ENCODE results near the gene APMAP. TPM values are rescaled to one million over a fixed set of nuclear protein-coding genes. Genes with fewer than 3 reads are reported as not detected.
A peak's percentile ranks its signal among the peaks of the same experiment; 100 is the strongest.

The APMAP gene
- total and polyA plus RNA-seq, 2 of the 13 experiments (the other 11 are each of a cell fraction or from before 2014, with no cell fraction given): 168 to 214 TPM

DNA sequence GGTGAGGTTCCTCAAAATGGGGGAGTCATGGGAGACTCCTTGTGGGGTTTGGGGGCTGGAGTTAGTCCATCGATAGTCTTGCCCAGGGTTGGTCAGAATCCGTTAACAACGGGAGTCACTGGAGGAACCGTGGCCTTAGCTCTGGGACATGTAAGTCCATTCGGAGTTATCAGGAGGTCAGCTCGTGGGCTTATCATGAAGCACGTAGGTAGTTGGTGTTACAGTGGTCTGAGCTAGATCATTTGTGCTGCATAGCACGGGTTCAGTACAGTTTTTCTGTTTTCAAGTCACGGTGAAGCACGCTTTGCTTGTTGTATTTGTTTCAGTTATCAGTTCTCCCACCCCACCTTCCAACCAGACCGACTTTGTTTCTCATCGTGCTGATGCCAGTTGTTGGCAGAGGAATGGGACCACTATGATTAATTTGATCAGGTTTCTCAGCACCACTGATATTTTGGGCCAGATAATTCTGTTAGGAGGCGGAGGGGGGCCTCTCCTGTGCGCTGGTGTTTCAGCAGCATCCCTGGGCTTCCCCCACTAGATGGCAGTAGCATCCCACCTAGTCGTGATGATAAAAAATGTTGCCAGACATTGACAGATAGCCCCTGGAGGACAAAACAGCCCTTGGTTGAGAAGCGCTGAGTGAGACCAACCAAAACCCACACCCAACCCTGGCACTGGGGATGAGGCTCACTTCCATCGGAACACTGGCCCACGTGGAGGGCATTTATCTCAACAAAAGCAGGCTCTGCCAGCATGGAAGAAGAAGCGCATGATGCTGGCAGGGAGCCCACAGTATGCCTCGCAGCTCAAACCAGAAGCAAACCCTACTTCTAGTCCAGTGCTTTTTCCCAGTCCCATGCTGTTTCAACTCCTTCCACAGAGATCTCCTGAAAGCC lies 2.2 kb upstream of the APMAP start (continued):
- TF ChIP-seq, protein P1, sequence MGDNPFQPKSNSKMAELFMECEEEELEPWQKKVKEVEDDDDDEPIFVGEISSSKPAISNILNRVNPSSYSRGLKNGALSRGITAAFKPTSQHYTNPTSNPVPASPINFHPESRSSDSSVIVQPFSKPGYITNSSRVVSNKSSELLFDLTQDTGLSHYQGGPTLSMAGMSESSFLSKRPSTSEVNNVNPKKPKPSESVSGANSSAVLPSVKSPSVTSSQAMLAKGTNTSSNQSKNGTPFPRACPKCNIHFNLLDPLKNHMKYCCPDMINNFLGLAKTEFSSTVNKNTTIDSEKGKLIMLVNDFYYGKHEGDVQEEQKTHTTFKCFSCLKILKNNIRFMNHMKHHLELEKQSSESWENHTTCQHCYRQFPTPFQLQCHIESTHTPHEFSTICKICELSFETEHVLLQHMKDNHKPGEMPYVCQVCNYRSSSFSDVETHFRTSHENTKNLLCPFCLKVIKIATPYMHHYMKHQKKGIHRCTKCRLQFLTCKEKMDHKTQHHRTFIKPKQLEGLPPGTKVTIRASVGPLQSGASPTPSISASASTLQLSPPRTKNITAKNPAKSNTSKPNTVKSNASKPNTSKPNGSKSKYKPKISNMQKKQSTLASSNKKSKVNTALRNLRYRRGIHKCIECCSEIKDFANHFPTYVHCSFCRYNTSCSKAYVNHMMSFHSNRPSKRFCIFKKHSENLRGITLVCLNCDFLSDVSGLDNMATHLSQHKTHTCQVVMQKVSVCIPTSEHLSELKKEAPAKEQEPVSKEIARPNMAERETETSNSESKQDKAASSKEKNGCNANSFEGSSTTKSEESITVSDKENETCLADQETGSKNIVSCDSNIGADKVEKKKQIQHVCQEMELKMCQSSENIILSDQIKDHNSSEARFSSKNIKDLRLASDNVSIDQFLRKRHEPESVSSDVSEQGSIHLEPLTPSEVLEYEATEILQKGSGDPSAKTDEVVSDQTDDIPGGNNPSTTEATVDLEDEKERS (CRISPR knock-in tag; IDR thresholded peaks at IDR 0.05): no peak
- TF ChIP-seq ZNF317 (CRISPR knock-in tag; IDR thresholded peaks at IDR 0.05) (no peak), NFYB (CRISPR knock-in tag; IDR thresholded peaks at IDR 0.05) (0 out of 2 replicates have a peak, but pooled peaks have one; percentile 13), SP140L (CRISPR knock-in tag; IDR thresholded peaks at IDR 0.05; ENCODE audit: borderline replicate concordance) (no peak)
- TF ChIP-seq, protein P2, sequence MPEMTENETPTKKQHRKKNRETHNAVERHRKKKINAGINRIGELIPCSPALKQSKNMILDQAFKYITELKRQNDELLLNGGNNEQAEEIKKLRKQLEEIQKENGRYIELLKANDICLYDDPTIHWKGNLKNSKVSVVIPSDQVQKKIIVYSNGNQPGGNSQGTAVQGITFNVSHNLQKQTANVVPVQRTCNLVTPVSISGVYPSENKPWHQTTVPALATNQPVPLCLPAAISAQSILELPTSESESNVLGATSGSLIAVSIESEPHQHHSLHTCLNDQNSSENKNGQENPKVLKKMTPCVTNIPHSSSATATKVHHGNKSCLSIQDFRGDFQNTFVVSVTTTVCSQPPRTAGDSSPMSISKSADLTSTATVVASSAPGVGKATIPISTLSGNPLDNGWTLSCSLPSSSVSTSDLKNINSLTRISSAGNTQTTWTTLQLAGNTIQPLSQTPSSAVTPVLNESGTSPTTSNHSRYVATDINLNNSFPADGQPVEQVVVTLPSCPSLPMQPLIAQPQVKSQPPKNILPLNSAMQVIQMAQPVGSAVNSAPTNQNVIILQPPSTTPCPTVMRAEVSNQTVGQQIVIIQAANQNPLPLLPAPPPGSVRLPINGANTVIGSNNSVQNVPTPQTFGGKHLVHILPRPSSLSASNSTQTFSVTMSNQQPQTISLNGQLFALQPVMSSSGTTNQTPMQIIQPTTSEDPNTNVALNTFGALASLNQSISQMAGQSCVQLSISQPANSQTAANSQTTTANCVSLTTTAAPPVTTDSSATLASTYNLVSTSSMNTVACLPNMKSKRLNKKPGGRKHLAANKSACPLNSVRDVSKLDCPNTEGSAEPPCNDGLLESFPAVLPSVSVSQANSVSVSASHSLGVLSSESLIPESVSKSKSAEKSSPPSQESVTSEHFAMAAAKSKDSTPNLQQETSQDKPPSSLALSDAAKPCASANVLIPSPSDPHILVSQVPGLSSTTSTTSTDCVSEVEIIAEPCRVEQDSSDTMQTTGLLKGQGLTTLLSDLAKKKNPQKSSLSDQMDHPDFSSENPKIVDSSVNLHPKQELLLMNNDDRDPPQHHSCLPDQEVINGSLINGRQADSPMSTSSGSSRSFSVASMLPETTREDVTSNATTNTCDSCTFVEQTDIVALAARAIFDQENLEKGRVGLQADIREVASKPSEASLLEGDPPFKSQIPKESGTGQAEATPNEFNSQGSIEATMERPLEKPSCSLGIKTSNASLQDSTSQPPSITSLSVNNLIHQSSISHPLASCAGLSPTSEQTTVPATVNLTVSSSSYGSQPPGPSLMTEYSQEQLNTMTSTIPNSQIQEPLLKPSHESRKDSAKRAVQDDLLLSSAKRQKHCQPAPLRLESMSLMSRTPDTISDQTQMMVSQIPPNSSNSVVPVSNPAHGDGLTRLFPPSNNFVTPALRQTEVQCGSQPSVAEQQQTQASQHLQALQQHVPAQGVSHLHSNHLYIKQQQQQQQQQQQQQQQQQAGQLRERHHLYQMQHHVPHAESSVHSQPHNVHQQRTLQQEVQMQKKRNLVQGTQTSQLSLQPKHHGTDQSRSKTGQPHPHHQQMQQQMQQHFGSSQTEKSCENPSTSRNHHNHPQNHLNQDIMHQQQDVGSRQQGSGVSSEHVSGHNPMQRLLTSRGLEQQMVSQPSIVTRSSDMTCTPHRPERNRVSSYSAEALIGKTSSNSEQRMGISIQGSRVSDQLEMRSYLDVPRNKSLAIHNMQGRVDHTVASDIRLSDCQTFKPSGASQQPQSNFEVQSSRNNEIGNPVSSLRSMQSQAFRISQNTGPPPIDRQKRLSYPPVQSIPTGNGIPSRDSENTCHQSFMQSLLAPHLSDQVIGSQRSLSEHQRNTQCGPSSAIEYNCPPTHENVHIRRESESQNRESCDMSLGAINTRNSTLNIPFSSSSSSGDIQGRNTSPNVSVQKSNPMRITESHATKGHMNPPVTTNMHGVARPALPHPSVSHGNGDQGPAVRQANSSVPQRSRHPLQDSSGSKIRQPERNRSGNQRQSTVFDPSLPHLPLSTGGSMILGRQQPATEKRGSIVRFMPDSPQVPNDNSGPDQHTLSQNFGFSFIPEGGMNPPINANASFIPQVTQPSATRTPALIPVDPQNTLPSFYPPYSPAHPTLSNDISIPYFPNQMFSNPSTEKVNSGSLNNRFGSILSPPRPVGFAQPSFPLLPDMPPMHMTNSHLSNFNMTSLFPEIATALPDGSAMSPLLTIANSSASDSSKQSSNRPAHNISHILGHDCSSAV (CRISPR knock-in tag; IDR thresholded peaks at IDR 0.05; ENCODE audit: borderline replicate concordance): no peak
- TF ChIP-seq, protein P3, sequence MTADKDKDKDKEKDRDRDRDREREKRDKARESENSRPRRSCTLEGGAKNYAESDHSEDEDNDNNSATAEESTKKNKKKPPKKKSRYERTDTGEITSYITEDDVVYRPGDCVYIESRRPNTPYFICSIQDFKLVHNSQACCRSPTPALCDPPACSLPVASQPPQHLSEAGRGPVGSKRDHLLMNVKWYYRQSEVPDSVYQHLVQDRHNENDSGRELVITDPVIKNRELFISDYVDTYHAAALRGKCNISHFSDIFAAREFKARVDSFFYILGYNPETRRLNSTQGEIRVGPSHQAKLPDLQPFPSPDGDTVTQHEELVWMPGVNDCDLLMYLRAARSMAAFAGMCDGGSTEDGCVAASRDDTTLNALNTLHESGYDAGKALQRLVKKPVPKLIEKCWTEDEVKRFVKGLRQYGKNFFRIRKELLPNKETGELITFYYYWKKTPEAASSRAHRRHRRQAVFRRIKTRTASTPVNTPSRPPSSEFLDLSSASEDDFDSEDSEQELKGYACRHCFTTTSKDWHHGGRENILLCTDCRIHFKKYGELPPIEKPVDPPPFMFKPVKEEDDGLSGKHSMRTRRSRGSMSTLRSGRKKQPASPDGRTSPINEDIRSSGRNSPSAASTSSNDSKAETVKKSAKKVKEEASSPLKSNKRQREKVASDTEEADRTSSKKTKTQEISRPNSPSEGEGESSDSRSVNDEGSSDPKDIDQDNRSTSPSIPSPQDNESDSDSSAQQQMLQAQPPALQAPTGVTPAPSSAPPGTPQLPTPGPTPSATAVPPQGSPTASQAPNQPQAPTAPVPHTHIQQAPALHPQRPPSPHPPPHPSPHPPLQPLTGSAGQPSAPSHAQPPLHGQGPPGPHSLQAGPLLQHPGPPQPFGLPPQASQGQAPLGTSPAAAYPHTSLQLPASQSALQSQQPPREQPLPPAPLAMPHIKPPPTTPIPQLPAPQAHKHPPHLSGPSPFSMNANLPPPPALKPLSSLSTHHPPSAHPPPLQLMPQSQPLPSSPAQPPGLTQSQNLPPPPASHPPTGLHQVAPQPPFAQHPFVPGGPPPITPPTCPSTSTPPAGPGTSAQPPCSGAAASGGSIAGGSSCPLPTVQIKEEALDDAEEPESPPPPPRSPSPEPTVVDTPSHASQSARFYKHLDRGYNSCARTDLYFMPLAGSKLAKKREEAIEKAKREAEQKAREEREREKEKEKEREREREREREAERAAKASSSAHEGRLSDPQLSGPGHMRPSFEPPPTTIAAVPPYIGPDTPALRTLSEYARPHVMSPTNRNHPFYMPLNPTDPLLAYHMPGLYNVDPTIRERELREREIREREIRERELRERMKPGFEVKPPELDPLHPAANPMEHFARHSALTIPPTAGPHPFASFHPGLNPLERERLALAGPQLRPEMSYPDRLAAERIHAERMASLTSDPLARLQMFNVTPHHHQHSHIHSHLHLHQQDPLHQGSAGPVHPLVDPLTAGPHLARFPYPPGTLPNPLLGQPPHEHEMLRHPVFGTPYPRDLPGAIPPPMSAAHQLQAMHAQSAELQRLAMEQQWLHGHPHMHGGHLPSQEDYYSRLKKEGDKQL (CRISPR knock-in tag; IDR thresholded peaks at IDR 0.05; ENCODE audit: low read depth): no peak
- TF ChIP-seq, protein P4, sequence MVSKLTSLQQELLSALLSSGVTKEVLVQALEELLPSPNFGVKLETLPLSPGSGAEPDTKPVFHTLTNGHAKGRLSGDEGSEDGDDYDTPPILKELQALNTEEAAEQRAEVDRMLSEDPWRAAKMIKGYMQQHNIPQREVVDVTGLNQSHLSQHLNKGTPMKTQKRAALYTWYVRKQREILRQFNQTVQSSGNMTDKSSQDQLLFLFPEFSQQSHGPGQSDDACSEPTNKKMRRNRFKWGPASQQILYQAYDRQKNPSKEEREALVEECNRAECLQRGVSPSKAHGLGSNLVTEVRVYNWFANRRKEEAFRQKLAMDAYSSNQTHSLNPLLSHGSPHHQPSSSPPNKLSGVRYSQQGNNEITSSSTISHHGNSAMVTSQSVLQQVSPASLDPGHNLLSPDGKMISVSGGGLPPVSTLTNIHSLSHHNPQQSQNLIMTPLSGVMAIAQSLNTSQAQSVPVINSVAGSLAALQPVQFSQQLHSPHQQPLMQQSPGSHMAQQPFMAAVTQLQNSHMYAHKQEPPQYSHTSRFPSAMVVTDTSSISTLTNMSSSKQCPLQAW (CRISPR knock-in tag; IDR thresholded peaks at IDR 0.05): 0 out of 2 replicates have a peak, but pooled peaks have one; percentile 11

All from HepG2 (cell line).